T-helper 1 cell treated with Interleukin-12 subunit alpha and Interleukin-12 subunit beta and Interleukin-4 antibody, amounts not matched to agents 30 ng/mL and 1 ng/mL, for 36 hours (primary cell): ENCODE measurements around the gene LRRC59. TPM values are rescaled to one million over a fixed set of nuclear protein-coding genes. Genes with fewer than 3 reads are reported as not detected.

ENCODE experiments used
- intact Hi-C: fragments of 100-400 bp; cut with micrococcal nuclease; formaldehyde crosslinking; loops from one replicate; pipeline ENCODE4 v1.15.1; 2024
- total RNA-seq: library from RNA; stranded (reverse); gene quantifications from 2 replicates; pipeline ENCODE4 v1.2.3, GENCODE V29; 2022

LRRC59 gene
- 82.4 and 82.6 TPM in 2 replicates for total RNA-seq

- intact Hi-C loops = loop anchor here (1.0 to 10.0 kb wide), 7 partner anchors 24 to 307 kb away; partner anchors contain the start of genes ANKRD40, EME1, MRPL27 and RSAD1
Observed at GRCh38 chr17:50397111-50397918, at the start of gene LRRC59. Gene LRRC59 (minus strand): TSS chr17:50397523. CDS start chr17:50397317, 206 bp downstream.

GRCh38 chr17:50445730-50446325 is 48.5 kb upstream of the LRRC59 start:
- intact Hi-C loops = no loop called here

GRCh38 chr17:50444841-50445715 is 47.8 kb upstream of the LRRC59 start:
- intact Hi-C loops = no loop called here

GRCh38 chr17:50443505-50443974 is 46.2 kb upstream of the LRRC59 start:
- intact Hi-C loops = no loop called here

GRCh38 chr17:50440838-50441829 is 43.8 kb upstream of the LRRC59 start:
- intact Hi-C loops = no loop called here

- intact Hi-C loops = no loop called here
Observed at GRCh38 chr17:50440172-50440837, 43.0 kb upstream of the LRRC59 start.

- intact Hi-C loops = no loop called here
Observed at GRCh38 chr17:50439008-50439407, 41.7 kb upstream of the LRRC59 start.

- intact Hi-C loops = no loop called here
Observed at GRCh38 chr17:50437409-50437808, 40.1 kb upstream of the LRRC59 start.

GRCh38 chr17:50432125-50432762 is 34.9 kb upstream of the LRRC59 start:
- intact Hi-C loops = no loop called here

GRCh38 chr17:50430821-50431618 is 33.7 kb upstream of the LRRC59 start:
- intact Hi-C loops = no loop called here

GRCh38 chr17:50429793-50430192 is 32.5 kb upstream of the LRRC59 start:
- intact Hi-C loops = loop anchor here (5.0 kb wide), 1 partner anchor 278 kb away; the partner anchor contains the start of gene ANKRD40

- intact Hi-C loops = loop anchor here (5.0 kb wide), 1 partner anchor 278 kb away; the partner anchor contains the start of gene ANKRD40
Observed at GRCh38 chr17:50428831-50429424, 31.6 kb upstream of the LRRC59 start.

- intact Hi-C loops = loop anchor here (5.0 kb wide), 1 partner anchor 279 kb away; the partner anchor contains the start of gene ANKRD40
Observed at GRCh38 chr17:50428126-50428525, 30.8 kb upstream of the LRRC59 start.

GRCh38 chr17:50426814-50427787 is 29.8 kb upstream of the LRRC59 start:
- intact Hi-C loops = loop anchor here (1.0 to 5.0 kb wide), 4 partner anchors 54 to 280 kb away; partner anchors contain the start of genes ANKRD40, EME1, MRPL27 and XYLT2

- intact Hi-C loops = loop anchor here (1.0 to 5.0 kb wide), 4 partner anchors 54 to 281 kb away; partner anchors contain the start of genes ANKRD40, EME1, MRPL27 and XYLT2
Observed at GRCh38 chr17:50426472-50426782, 29.1 kb upstream of the LRRC59 start.
